ENCODE results near the gene BEND7.

DNA sequence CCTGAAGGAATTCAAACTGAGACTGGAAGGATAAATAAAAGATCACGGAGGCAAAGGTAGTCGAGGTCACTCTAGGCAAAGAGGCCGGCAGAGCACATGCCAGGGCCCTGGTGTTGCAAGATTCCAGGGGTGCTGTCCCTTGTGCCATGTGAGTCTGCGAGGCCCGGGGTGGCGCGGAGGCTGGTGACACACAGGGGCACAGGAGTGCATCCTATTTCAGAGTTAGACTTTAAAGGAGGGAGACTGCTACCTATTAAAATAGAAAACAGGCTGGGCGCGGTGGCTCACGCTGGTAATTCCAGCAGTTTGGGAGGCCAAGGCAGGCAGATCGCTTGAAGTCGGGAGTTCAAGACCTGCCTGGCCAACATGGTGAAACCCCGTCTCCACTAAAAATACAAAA is 12.6 kb downstream of the BEND7 start:
- TF ChIP-seq CTCF (conservative IDR thresholded peaks at IDR 0.05): no peak
- TF ChIP-seq EZH2 (IDR thresholded peaks at IDR 0.05; ENCODE audit: low read depth): no peak

Data from PC-9 (cell line).